C4-2B (cell line): ENCODE data around the gene PM20D2.

Source experiments
- ZFX ChIP-seq: fragments of 450-650 bp; IDR thresholded peaks from 2 replicates; pipeline ENCODE4 v1.6.1; 2017
- TF ChIP-seq, protein P1 (sequence below): fragments of 450-650 bp; conservative IDR thresholded peaks from 2 replicates; pipeline ENCODE4 v1.5.1; 2017; ENCODE audit warnings: mild to moderate bottlenecking

GRCh38 chr6:89100114-89100513 is 45.7 kb upstream of the PM20D2 start:
- TF ChIP-seq, protein P1, sequence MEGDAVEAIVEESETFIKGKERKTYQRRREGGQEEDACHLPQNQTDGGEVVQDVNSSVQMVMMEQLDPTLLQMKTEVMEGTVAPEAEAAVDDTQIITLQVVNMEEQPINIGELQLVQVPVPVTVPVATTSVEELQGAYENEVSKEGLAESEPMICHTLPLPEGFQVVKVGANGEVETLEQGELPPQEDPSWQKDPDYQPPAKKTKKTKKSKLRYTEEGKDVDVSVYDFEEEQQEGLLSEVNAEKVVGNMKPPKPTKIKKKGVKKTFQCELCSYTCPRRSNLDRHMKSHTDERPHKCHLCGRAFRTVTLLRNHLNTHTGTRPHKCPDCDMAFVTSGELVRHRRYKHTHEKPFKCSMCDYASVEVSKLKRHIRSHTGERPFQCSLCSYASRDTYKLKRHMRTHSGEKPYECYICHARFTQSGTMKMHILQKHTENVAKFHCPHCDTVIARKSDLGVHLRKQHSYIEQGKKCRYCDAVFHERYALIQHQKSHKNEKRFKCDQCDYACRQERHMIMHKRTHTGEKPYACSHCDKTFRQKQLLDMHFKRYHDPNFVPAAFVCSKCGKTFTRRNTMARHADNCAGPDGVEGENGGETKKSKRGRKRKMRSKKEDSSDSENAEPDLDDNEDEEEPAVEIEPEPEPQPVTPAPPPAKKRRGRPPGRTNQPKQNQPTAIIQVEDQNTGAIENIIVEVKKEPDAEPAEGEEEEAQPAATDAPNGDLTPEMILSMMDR, result no peak
- TF ChIP-seq ZFX, result no peak
